ENCODE results near the gene ZDHHC3. TPM values are rescaled to one million over a fixed set of nuclear protein-coding genes. Genes with fewer than 3 reads are reported as not detected.

ZDHHC3 gene
- total RNA-seq, 1 donor from 2014 or later, result 66.6 TPM

GRCh38 chr3:45008117-45008516 lies 32.1 kb upstream of the ZDHHC3 start:
- Mint-ChIP-seq H3K36me3 (ENCODE audit: low read depth, unreplicated experiment) (peaks cover 35% of the 10 kb centered on the region), H3K4me3 (ENCODE audit: unreplicated experiment) (no peak overlapping the region), H3K4me1 (ENCODE audit: low read depth, unreplicated experiment) (peaks cover 32% of the 10 kb centered on the region), H3K27me3 (ENCODE audit: low read depth, unreplicated experiment) (no peaks in the 10 kb centered on the region), H3K9me3 (ENCODE audit: unreplicated experiment) (peaks cover 6% of the 10 kb centered on the region), H3K27ac (ENCODE audit: unreplicated experiment) (no peak overlapping the region)
- peak; percentile 20 for FAIRE-seq
- TF ChIP-seq CTCF (IDR thresholded peaks at IDR 0.05; ENCODE audit: insufficient read depth, low read depth, low read length) (no peak), EZH2 (IDR thresholded peaks at IDR 0.05; ENCODE audit: insufficient read depth, low read length) (no peak)
- Histone ChIP-seq H3K4me2 (ENCODE audit: low read length) (no peak overlapping the region), H3K4me1 (ENCODE audit: insufficient read depth, low read length) (peaks cover 26% of the 10 kb centered on the region), H3K79me2 (ENCODE audit: insufficient read depth, low read length) (no peaks in the 10 kb centered on the region), H3K9ac (ENCODE audit: low read length) (no peak overlapping the region), H4K20me1 (ENCODE audit: insufficient read depth, low read length) (peaks cover 3% of the 10 kb centered on the region), H2AFZ (ENCODE audit: low read depth, low read length) (no peak overlapping the region), H3K27me3 (ENCODE audit: insufficient read depth, low read length) (no peaks in the 10 kb centered on the region), H3K27ac (ENCODE audit: low read depth, low read length) (no peak overlapping the region), H3K4me3 (ENCODE audit: insufficient read depth, low read depth, low read length) (no peak overlapping the region), H3K9me3 (ENCODE audit: insufficient read depth, low read depth, low read length) (no peaks in the 10 kb centered on the region), H3K36me3 (ENCODE audit: insufficient read depth, low read length) (peaks cover 22% of the 10 kb centered on the region)
- DNase-seq (ENCODE audit: low read depth), result peak; percentile 36

- Mint-ChIP-seq H3K36me3 (ENCODE audit: low read depth, unreplicated experiment) (peaks cover 31% of the 10 kb centered on the region), H3K4me1 (ENCODE audit: low read depth, unreplicated experiment) (peaks cover 21% of the 10 kb centered on the region), H3K4me3 (ENCODE audit: unreplicated experiment) (no peak overlapping the region), H3K9me3 (ENCODE audit: unreplicated experiment) (peaks cover 6% of the 10 kb centered on the region), H3K27me3 (ENCODE audit: low read depth, unreplicated experiment) (no peaks in the 10 kb centered on the region), H3K27ac (ENCODE audit: unreplicated experiment) (no peak overlapping the region)
- peaks cover 27% of the 10 kb centered on the region for H3K36me3 ChIP-seq (ENCODE audit: insufficient read depth, low read length)
- H3K9me3 ChIP-seq (ENCODE audit: insufficient read depth, low read depth, low read length), result no peaks in the 10 kb centered on the region
- no peaks in the 10 kb centered on the region for H3K27me3 ChIP-seq (ENCODE audit: insufficient read depth, low read length)
- FAIRE-seq, result no peak
- TF ChIP-seq EZH2 (IDR thresholded peaks at IDR 0.05; ENCODE audit: insufficient read depth, low read length) (no peak), CTCF (IDR thresholded peaks at IDR 0.05; ENCODE audit: insufficient read depth, low read depth, low read length) (no peak)
- no peak overlapping the region for H2AFZ ChIP-seq (ENCODE audit: low read depth, low read length)
- no peak overlapping the region for H3K4me2 ChIP-seq (ENCODE audit: low read length)
- no peak overlapping the region for H3K9ac ChIP-seq (ENCODE audit: low read length)
- H3K27ac ChIP-seq (ENCODE audit: low read depth, low read length), result no peak overlapping the region
- DNase-seq (ENCODE audit: low read depth), result no peak
- no peak overlapping the region for H3K4me3 ChIP-seq (ENCODE audit: insufficient read depth, low read depth, low read length)
- peaks cover 6% of the 10 kb centered on the region for H4K20me1 ChIP-seq (ENCODE audit: insufficient read depth, low read length)
- H3K4me1 ChIP-seq (ENCODE audit: insufficient read depth, low read length), result peaks cover 17% of the 10 kb centered on the region
- H3K79me2 ChIP-seq (ENCODE audit: insufficient read depth, low read length), result no peaks in the 10 kb centered on the region
Measured at GRCh38 chr3:45007091-45007490, 31.1 kb upstream of the ZDHHC3 start.

GRCh38 chr3:45003859-45004258 lies 27.9 kb upstream of the ZDHHC3 start:
- H3K4me3 Mint-ChIP-seq (ENCODE audit: unreplicated experiment), result no peak overlapping the region
- Histone ChIP-seq H3K36me3 (ENCODE audit: insufficient read depth, low read length) (peaks cover 31% of the 10 kb centered on the region), H2AFZ (ENCODE audit: low read depth, low read length) (no peak overlapping the region), H3K4me1 (ENCODE audit: insufficient read depth, low read length) (no peaks in the 10 kb centered on the region), H3K27me3 (ENCODE audit: insufficient read depth, low read length) (no peaks in the 10 kb centered on the region), H3K9ac (ENCODE audit: low read length) (no peak overlapping the region), H3K79me2 (ENCODE audit: insufficient read depth, low read length) (no peaks in the 10 kb centered on the region), H3K4me2 (ENCODE audit: low read length) (no peak overlapping the region), H3K9me3 (ENCODE audit: insufficient read depth, low read depth, low read length) (no peaks in the 10 kb centered on the region), H3K4me3 (ENCODE audit: insufficient read depth, low read depth, low read length) (no peak overlapping the region), H4K20me1 (ENCODE audit: insufficient read depth, low read length) (peaks cover 7% of the 10 kb centered on the region), H3K27ac (ENCODE audit: low read depth, low read length) (no peak overlapping the region)
- TF ChIP-seq CTCF (IDR thresholded peaks at IDR 0.05; ENCODE audit: insufficient read depth, low read depth, low read length) (no peak), EZH2 (IDR thresholded peaks at IDR 0.05; ENCODE audit: insufficient read depth, low read length) (no peak)
- H3K36me3 Mint-ChIP-seq (ENCODE audit: low read depth, unreplicated experiment), result peaks cover 33% of the 10 kb centered on the region
- H3K27me3 Mint-ChIP-seq (ENCODE audit: low read depth, unreplicated experiment), result no peaks in the 10 kb centered on the region
- H3K4me1 Mint-ChIP-seq (ENCODE audit: low read depth, unreplicated experiment), result no peaks in the 10 kb centered on the region
- no peak for DNase-seq (ENCODE audit: low read depth)
- H3K27ac Mint-ChIP-seq (ENCODE audit: unreplicated experiment), result no peak overlapping the region
- H3K9me3 Mint-ChIP-seq (ENCODE audit: unreplicated experiment), result peaks cover 6% of the 10 kb centered on the region
- FAIRE-seq, result no peak
